NB4 (cell line): ENCODE results near the gene ASAH2.
A peak's percentile ranks its signal among the peaks of the same experiment; 100 is the strongest.

Experiments used
- DNase-seq: peaks from one replicate; pipeline ENCODE4 v3.0.0; 2010; ENCODE audit warnings: low read depth
- H3K4me3 ChIP-seq: one replicate; pipeline ENCODE4 v1.5.1; 2011; ENCODE audit warnings: mild to moderate bottlenecking, low read depth, low read length, moderate library complexity
- CTCF ChIP-seq: IDR thresholded peaks from one replicate; pipeline ENCODE4 v1.5.1; 2012; ENCODE audit warnings: low read depth, low read length
- MAX ChIP-seq: IDR thresholded peaks from 2 replicates; pipeline ENCODE4 v1.6.1; 2011; ENCODE audit warnings: low read depth, low read length
- MYC ChIP-seq: IDR thresholded peaks from 2 replicates; pipeline ENCODE4 v1.6.1; 2011; ENCODE audit warnings: low read depth, low read length
- POLR2A ChIP-seq: IDR thresholded peaks from 2 replicates; pipeline ENCODE4 v1.6.1; 2011; ENCODE audit warnings: mild to moderate bottlenecking; ENCODE audit not compliant: insufficient read length; ENCODE audit errors: extremely low read depth

Gene ASAH2

GRCh38 chr10:50226610-50227009 lies 24.7 kb downstream of the ASAH2 start:
- no peak for TF ChIP-seq MAX
- no peak for TF ChIP-seq MYC
- no peak for TF ChIP-seq POLR2A
- no peak for TF ChIP-seq CTCF
- no peak overlapping the region for H3K4me3 ChIP-seq
- DNase-seq, result no peak

GRCh38 chr10:50224330-50224952 lies 26.9 kb downstream of the ASAH2 start:
- DNase-seq, result peak; percentile 82
- H3K4me3 ChIP-seq, result no peak overlapping the region
- peak; percentile 72 for TF ChIP-seq CTCF
- peak; percentile 99 for TF ChIP-seq MAX
- peak; percentile 100 for TF ChIP-seq MYC
- TF ChIP-seq POLR2A, result no peak

- H3K4me3 ChIP-seq, result no peak overlapping the region
- no peak for TF ChIP-seq CTCF
- TF ChIP-seq MAX, result no peak
- TF ChIP-seq POLR2A, result no peak
- no peak for TF ChIP-seq MYC
- DNase-seq, result no peak
Measured at GRCh38 chr10:50222199-50222598, 29.1 kb downstream of the ASAH2 start.

- TF ChIP-seq MYC (no peak), POLR2A (no peak), MAX (no peak), CTCF (no peak)
- no peak for DNase-seq
- no peak overlapping the region for H3K4me3 ChIP-seq
Measured at GRCh38 chr10:50221470-50221869, 29.8 kb downstream of the ASAH2 start.

GRCh38 chr10:50219646-50220045 lies 31.7 kb downstream of the ASAH2 start:
- no peak for TF ChIP-seq POLR2A
- TF ChIP-seq MAX, result no peak
- TF ChIP-seq CTCF, result no peak
- TF ChIP-seq MYC, result no peak
- DNase-seq, result no peak
- no peak overlapping the region for H3K4me3 ChIP-seq

- TF ChIP-seq MAX (no peak), POLR2A (no peak), MYC (no peak), CTCF (no peak)
- no peak for DNase-seq
- no peak overlapping the region for H3K4me3 ChIP-seq
Measured at GRCh38 chr10:50219200-50219599, 32.1 kb downstream of the ASAH2 start.
